NK-92 (cell line): Measurements from ENCODE around the gene CDH23.

Experiments
- DNase-seq: peaks from one replicate; lab custom pipeline; 2025; ENCODE audit not compliant: unreplicated experiment; lab: John Stamatoyannopoulos, UW

CDH23 gene

DNA sequence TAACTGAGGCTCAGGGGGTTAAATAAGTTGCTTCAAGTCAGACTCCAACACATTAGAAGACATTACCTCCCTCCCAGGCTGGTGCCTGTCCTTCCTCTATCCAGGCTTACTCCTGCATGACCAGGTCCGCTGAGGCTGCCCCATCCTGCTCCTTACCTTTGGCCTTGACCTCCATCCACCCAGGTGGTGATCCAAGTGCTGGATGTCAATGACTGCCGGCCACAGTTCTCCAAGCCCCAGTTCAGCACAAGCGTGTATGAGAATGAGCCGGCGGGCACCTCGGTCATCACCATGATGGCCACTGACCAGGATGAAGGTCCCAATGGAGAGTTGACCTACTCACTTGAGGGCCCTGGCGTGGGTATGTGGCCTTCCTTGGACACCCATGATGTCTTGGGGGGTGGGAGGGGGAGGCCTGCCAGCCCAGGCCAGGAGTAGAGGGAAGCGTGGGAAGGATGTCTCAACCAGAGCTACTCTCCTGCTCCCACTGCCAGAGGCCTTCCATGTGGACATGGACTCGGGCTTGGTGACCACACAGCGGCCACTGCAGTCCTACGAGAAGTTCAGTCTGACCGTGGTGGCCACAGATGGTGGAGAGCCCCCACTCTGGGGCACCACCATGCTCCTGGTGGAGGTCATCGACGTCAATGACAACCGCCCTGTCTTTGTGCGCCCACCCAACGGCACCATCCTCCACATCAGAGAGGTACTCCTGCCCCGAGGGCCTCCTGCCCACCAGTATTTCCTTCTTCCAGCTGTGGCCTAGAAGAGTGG, 406.2 kb downstream of the CDH23 start:
- no peak for DNase-seq

GRCh38 chr10:71804077-71804476, 407.4 kb downstream of the CDH23 start:
- DNase-seq = no peak

DNA sequence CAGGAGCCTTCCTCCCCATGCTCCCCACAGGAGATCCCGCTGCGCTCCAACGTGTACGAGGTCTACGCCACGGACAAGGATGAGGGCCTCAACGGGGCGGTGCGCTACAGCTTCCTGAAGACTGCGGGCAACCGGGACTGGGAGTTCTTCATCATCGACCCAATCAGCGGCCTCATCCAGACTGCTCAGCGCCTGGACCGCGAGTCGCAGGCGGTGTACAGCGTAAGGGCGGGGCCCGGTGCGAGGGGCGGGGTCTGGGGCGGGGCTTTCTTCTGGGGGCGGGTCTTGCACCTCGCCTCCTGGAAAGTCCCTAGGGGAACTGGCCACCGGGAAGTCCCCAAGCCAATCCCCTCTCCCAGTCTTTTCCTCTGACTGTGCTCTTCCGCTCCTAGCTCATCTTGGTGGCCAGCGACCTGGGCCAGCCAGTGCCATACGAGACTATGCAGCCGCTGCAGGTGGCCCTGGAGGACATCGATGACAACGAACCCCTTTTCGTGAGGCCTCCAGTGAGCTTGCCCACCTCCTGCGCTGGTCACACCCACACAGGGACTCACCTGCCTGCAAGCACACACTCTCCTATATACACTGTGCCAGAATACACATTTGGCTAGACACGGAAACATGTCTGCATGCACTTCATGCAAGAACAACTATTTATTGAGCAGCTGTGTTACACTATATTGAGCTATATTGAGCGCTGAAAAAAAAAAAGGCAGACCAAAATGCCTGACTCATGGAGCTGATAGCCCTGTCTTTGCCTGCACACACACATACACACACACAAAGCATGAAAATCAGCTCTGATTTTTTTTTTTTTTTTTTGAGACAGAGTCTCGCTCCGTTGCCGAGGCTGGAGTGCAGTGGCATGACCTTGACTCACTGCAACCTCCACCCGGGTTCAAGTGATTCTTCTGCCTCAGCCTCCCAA, 409.3 kb downstream of the CDH23 start:
- DNase-seq = no peak

DNA sequence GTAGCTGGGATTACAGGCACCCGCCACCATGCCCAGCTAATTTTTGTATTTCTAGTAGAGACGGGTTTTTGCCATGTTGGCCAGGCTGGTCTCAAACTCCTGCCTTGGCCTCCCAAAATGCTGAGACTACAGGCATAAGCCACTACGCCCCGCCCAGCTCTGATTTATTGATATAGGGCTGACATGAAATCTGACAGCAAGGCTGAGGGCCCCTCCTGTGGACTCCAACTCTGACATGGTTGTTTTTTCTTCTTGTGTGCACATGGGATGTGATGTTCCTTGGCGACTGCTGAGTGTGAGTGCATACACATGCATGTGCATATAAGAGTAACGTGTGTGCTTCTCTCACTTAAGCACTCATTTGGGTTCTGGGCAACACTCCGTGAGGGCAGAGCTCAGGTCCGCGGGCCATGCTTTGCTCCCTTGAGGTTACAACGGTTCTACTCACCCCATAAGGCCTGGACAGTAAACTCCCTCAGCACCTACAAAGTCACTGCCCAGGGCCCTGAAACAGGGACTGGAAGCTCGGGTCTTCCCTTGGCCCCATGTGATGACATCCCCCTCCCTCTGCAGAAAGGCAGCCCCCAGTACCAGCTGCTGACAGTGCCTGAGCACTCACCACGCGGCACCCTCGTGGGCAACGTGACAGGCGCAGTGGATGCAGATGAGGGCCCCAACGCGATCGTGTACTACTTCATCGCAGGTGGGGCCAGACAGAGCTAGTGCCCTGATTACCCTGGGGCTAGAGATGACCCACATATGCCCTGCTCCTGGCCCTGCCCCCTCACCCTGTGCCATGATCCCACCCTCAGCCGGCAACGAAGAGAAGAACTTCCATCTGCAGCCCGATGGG, 410.2 kb downstream of the CDH23 start:
- no peak for DNase-seq

DNA sequence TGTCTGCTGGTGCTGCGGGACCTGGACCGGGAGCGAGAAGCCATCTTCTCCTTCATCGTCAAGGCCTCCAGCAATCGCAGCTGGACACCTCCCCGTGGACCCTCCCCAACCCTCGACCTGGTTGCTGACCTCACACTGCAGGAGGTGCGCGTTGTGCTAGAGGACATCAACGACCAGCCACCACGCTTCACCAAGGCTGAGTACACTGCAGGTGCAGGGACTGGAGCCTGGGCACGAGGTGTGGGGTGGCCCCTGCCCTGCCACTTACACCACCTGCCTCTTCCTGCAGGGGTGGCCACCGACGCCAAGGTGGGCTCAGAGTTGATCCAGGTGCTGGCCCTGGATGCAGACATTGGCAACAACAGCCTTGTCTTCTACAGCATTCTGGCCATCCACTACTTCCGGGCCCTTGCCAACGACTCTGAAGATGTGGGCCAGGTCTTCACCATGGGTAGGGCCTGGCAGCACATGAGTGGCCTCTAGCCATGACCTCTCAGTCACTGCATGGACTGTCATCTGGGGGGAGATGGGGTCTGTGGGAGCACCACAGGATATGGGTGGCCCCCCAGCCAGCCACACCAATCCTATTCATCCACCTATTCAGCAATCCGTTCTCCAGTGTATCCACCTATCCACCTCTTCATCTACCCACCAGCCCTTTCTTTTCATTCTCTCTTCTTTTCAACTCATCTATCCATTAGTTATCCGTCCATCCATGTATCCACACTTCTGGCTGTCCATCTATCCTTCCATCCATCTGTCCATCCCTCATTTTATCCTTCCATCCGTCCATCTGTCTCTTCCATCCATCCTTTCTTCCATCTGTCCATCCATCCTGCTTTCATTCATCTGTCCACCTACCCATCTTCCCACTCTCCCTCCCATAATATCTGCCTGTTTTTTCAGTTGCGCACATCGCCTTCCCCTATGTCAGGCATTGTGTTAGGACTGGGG, 411.1 kb downstream of the CDH23 start:
- no peak for DNase-seq

DNA sequence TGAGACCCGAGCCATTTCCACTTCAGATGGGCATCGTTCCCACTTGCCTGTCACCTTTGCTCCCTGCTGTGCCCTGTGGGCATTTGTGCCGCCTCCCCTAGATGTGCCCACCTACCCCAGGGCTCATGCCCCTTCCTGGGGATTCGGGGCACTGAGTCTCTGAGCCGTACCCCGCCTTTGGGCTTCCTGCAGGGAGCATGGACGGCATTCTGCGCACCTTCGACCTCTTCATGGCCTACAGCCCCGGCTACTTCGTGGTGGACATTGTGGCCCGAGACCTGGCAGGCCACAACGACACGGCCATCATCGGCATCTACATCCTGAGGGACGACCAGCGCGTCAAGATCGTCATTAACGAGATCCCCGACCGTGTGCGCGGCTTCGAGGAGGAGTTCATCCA, 412.9 kb downstream of the CDH23 start:
- no peak for DNase-seq

DNA sequence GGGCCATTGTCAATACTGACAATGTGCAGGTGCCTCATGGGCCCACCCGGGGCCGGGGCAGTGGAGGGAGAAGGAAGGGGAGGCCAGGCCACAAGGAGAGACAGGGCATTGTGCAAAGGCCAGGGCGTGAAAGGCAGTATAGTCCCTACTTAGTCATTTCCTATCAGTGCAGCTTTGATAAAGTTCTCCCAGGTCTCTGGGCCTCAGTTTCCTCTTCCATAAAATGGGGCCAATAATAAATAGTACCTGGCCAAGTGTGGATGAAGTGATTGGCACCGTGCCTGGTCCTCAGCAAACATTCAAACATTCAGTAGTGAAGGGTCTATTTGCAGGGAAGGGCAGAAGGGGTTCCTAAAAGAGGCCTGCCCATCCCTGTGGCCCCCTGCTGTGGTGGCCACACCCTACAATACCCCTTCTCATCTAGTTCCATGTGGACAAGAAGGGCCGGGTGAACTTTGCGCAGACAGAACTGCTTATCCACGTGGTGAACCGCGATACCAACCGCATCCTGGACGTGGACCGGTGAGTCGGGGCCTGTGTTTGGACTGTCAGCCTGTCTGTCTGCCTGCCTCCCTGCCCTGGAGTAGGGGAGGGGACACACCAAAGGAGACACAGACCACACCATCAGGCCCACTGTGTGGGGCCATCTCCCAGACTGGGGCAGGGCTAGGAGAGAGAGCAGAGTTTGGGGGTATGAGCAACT, 413.5 kb downstream of the CDH23 start:
- DNase-seq = no peak

- no peak for DNase-seq
These were observed 414.6 kb downstream of the CDH23 start for GRCh38 chr10:71811351-71811750.

- no peak for DNase-seq
These were observed 415.5 kb downstream of the CDH23 start for GRCh38 chr10:71812016-71812912.

GRCh38 chr10:71812913-71813590, 416.3 kb downstream of the CDH23 start:
- no peak for DNase-seq

GRCh38 chr10:71814922-71815411, 418.2 kb downstream of the CDH23 start:
- no peak for DNase-seq

- no peak for DNase-seq
These were observed 418.9 kb downstream of the CDH23 start for GRCh38 chr10:71815515-71816130.

GRCh38 chr10:71816421-71816851, 419.7 kb downstream of the CDH23 start:
- DNase-seq = no peak

- DNase-seq = no peak
These were observed 420.4 kb downstream of the CDH23 start for GRCh38 chr10:71816936-71817618.

GRCh38 chr10:71817831-71818655, 421.3 kb downstream of the CDH23 start:
- no peak for DNase-seq
